ENCODE data around the gene PRXL2B.

Gene PRXL2B

GRCh38 chr1:2637442-2638145 lies 51.0 kb downstream of the PRXL2B start:
- no peak for DNase-seq (ENCODE audit: low read depth)

GRCh38 chr1:2638466-2639115 lies 52.0 kb downstream of the PRXL2B start:
- no peak for DNase-seq (ENCODE audit: low read depth)

DNA sequence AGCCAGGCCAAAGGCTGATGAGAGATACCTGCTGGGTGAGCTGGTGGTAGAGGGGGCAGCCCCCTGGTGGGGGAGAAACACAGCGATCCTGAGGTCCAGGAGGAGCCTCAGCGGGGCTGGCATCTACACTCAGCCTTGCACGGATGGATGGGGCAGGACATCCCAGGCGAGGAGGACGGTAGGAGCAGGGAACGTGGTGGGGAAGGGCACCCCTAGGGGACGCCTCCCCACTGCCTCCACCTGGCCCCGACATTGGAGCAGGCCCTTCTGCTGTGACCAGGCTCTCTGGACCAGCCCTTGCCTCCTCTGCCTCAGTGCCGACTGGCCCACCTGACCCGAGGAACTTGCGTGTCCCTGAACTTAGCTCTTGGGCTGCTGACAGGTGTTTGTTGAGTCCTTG lies 52.6 kb downstream of the PRXL2B start:
- no peak for DNase-seq (ENCODE audit: low read depth)

GRCh38 chr1:2639607-2640521 lies 53.3 kb downstream of the PRXL2B start:
- DNase-seq (ENCODE audit: low read depth): no peak

DNA sequence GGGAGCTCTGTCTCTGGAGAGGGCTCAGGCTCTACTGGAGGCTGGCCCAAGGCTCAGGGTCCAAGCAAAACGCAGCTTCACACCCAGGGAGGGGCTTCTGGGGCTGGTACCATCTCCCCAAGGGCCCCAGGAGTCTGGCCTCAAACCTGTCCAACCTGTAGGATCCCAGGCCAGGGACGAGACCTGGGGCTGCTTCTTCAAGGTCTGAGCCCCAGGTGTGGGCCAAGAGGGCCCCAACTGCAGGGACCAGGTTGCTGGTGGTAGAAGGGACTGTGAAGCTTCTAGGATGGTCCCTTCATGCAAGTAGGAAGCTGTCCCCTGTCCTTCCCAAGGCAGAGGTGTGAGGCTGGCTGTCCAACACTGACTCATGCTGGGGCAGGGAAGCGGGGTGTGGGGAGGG lies 54.0 kb downstream of the PRXL2B start:
- no peak for DNase-seq (ENCODE audit: low read depth)

All from GM04503 (cell line).